Fibroblast of upper back skin (primary cell): ENCODE measurements around the gene NXN.
"Not testable (repeated sequence)": the region's sequence is repeated elsewhere in the genome, so short reads cannot be mapped to it uniquely, and the experiment has no call there.

Source experiments
- DNase-seq: peaks from one replicate; pipeline ENCODE4 v3.0.0-alpha.2; 2013

The NXN gene

DNA sequence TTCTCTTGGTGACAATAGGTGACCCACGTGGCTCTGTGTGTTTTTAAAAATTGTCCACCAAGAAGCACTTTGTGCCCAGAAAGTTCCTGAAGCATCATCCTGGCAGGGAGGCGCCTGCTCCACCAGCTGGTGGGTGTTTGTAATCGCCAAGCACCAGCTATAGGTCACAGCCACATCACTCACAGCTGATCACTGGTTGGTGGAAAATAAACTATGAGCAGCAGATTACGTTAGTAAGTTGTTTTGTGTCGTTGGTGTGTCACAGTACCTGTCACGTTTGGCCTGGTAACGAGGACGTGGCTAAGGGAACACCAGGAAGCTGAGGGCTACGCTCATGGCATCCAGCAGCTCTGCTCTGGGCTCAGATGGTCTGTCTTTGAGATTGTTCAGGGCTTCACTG lies 187.3 kb downstream of the NXN start:
- no peak for DNase-seq

DNA sequence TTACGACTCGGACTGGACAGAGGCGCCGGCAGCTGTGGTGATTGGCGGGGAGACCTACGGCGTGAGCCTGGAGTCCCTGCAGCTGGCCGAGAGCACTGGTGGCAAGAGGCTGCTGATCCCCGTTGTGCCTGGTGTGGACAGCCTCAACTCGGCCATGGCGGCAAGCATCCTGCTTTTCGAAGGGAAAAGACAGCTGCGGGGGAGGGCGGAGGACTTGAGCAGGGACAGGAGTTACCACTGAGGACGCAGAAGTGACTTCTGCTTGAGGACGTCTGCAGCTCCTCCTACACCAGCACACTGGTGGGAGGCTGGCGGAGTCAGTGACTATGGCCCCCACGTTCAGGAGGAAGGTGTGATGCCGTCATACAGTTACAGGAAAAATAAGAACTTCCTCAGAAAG lies 187.7 kb downstream of the NXN start:
- DNase-seq = no peak

DNA sequence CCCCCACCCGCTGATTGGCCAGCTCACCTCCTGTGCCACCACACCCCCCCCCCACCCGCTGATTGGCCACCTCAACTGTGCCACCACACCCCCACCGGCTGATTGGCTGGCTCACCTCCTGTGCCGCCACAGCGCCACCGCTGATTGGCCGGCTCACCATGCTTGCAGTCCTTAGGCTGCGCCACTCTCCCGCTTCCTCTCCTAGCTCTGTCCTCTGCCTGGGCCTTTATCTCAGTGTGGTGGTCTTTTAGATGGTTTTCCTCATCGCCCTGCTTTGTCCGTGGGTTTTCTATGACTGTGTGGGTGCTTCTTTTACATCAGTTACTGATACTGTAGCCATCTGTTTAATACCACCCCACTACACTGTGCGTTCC lies 188.7 kb downstream of the NXN start:
- peak; percentile 20 for DNase-seq

DNA sequence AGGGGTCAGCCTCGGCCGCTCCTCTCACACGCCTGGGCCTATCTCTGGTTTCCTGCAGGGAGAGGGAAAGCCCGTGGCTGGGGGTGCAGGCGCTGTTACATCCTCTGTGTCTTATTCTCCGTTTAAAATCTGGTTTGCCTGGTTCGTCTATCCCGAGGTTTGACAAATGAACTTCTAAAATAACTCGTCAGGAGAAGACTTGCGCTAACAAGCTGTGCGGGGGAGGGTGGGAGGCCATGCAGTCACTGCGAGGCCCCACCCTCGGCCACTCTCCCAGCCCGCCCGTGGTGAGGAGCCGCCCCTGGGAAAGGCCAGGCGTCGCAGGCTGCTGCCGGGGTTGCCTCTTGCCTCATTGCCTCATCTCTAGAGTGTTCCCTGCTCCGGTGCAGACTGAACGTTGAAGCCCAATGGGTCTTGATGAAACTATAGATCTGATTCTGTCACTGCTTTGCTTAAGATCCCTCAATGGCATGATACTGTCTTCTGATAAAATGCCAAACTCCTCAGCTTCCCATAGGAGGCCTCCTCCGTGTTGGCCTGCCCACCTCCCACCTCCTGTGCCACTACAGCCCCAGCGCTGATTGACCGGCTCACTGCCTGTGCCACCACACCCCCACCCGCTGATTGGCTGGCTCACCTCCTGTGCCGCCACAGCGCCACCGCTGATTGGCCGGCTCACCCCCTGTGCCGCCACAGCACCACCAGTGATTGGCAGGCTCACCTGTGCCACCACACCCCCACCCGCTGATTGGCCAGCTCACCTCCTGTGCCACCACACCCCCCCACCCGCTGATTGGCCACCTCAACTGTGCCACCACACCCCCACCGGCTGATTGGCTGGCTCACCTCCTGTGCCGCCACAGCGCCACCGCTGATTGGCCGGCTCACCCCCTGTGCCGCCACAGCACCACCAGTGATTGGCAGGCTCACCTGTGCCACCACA lies 189.4 kb downstream of the NXN start:
- DNase-seq = peak; percentile 59

DNA sequence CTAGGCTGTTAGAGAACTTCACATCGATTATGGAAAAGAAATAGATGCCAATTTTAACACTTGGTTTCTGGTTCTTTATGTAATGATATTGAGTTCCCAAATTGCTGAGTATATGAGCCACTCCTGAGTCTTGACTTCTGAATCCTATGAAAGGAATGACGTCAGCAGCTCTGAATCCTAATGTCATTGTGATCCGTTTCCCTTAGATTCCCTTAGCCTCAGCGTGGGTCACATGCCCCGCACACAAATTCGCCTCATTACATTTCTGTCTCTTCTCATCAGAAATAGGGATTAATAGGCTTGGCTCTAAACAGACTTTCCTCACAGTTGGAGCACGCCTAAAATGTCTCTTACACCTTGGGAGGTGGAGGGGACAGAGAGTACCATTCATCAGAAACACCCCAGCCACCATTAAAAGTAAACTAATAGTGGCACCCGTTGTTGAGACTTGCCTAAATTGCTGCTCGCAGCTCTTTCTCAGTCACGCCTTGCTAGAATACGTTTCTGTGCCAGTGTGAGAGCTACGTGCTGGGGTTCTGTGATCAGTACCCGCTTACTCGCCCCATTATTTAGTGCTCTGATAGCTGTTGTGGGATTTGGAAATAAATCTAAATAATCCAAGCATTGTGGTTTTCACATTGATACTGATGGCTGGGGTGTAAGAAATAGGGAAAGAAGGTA lies 190.3 kb downstream of the NXN start:
- no peak for DNase-seq

DNA sequence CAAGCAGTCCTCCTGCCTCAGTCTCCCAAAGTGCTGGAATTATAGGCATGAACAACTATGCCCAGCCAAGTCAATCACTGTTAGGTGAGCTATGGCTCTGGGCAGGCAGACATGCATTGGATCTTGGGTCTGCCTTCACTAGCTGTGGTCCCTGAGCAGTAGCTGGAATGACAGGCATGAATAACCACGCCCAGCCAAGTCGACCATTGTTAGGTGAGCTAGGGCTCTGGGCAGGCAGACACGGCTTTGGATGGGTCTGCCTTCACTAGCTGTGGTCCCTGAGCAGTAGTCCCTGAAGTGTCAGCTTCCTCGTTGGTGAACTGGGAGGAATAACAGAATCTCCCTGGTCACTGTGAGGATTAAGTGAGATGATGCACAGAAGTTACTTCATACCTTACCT lies 191.0 kb downstream of the NXN start:
- DNase-seq = no peak

DNA sequence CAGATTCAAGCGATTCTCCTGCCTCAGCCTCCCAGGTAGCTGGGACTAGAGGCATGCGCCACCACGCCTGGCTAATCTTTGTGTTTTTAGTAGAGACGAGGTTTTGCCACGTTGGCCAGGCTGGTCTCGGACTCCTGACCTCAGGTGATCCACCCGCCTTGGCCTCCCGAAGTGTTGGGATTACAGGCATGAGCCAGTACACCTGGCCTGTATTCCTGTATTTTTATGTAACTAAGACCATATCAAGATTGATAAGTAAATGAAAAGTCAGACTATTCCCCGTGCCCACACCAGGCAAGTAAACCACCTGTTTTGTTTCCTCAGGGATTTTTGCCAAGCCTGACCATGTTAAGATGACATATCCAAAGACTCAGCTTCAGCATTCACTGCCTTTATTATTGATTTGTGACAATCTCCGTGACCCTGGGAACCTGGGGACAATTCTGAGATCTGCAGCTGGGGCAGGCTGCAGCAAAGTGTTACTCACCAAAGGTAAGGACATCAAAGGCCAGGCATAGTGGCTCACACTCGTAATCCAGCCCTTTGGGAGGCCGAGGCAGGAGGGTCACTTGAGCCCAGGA lies 191.8 kb downstream of the NXN start:
- no peak for DNase-seq

DNA sequence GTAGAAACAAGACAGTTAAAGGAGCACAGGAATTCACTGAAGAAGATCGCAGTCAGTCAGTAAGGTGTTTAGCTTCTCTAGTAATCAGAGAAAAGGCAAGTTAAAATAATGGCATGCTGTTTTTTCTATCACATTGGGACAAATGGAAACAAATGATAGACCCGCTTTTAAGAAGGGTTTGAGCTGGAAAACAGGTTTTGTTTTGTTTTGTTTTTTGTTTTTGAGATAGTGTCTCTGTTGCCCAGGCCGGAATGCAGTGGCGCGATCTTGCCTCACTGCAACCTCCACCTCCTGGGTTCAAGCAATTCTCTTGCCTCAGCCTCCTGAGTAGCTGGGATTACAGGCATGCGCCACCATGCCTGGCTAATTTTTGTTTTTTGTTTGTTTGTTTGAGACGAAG lies 193.7 kb downstream of the NXN start:
- DNase-seq = not testable (repeated sequence)

DNA sequence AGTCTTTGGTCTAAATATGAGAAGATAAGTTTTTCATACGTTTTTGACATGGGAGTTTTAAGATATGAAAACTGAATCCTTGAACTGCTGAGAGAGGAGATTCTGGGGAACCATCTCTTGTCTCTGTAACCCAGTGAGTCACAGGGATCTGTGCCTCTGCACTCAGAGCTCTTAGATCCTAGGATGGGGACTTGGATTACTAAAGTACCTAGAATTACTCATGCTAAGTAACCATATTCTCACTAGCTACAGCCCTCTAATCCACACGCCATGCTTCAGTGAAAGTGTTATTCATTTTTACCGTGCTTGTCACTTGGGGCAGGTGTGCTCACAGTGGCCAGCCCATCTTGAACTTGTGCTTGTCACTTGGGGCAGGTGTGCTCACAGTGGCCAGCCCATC lies 195.4 kb downstream of the NXN start:
- DNase-seq = no peak

DNA sequence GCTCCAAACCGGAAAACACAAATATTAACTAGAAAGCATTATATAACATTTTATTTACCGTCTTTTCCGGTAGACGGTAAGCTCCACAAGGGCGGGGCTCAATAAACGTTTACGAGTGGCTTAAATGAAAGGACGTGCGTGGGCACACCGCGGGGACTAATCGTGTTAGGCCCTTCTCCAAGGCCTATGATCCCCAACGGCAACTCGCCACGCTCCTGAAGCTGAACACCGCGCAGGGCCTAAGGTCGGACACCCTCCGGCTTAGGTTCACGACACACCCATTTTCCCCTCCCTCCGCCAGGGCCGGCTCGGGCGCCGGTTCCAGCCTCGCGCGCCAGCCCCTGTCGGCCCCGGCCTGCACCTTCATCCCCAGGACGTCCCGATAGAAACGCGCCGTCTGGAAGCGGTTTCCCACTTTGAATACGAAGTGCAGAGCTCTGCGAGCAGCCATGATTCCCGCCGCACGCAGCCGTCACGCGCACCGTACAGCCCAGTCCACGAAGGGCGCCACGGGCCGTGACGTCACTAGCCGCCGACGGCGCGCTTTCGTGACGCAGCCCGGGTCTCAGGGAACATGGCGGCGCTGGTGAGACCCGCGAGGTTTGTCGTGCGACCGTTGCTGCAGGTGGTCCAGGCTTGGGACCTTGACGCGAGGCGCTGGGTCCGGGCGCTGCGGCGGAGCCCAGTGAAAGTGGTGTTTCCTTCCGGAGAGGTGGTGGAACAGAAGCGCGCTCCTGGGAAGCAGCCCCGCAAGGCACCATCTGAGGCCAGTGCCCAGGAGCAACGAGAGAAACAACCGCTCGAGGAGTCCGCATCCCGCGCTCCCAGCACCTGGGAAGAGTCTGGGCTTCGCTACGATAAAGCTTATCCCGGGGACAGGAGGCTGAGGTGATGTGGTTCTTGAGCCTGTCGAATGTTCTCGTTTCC lies 197.5 kb downstream of the NXN start, which contains the start of the genes GLOD4 and MRM3:
TSS of gene GLOD4 (minus strand) at position 476 of the 927 bp plus-strand sequence. CDS start at position 451, 25 bp downstream.
TSS of gene MRM3 (plus strand) at position 549 of the 927 bp plus-strand sequence. CDS start at position 575, 26 bp downstream.
- peak; percentile 82 for DNase-seq

DNA sequence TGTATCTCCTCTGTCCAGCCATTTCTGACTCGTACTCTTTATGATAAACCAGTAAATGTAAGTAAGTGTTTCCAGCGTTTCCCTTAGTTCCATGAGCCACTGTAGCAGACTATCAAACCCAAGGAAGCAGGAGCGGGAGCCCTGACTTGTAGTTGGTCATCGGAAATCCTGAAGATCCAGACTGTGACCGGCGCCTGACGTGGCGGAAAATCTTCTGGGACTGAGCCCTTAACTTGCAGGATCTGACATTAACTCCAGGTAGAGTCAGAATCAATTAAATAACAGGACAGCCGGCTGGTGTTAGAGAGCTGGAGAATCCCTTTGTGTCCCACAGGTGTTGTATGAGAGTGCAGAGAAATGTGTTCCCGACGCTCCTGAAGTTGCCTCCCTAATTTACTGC lies 201.5 kb downstream of the NXN start:
- DNase-seq = no peak

DNA sequence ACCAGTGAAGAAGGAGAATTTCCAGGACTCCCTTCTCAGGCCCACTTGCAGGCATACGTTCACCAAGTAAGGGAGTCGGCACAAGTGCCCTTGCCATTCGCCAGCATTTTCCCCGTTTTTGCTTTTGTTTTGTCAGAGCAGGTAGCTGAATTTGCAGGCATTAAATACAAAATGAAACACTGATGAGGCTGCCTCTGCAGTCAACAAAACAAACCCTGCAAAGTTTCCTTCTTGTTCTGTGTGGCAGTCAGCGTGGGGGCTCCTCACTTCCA lies 205.3 kb downstream of the NXN start:
- no peak for DNase-seq

DNA sequence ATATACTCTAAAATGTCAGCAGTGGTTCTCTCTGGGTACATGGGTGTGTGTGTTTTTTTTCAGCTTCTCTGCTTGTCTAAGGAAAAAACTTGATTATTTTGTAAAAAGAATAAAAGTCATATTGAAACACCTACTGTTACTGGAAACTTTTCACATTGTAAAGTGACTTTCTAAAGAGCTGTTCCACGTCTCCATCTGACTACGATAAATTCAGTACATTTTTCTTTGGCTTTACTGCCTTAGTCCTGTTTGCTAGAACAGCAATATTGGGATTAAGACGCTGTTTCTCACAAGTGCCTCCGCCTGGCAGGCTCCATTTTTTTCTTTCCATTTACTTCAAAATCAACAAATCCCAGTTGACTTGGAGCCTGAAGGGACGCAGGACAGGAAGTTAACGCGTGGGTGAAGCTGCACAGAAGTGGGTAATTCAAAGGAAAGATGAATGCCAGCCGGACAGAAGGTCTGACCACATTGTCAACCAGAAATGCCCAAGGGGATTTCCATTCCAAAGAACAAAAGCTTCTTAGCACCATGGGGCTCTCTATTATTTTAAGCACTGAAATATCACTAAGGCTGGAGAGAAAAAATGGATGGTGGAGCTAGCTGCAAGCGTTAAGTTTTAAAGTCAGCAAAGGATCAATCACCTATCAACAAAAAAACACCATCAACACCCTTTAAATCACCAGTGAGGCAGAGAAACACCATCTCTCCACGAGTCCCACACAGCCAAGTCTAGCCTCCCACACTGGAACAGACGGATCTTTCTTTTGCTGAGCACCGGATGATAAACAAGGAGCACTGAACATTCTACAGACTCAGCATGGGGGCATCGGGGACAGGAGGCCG lies 205.9 kb downstream of the NXN start:
- DNase-seq = no peak

DNA sequence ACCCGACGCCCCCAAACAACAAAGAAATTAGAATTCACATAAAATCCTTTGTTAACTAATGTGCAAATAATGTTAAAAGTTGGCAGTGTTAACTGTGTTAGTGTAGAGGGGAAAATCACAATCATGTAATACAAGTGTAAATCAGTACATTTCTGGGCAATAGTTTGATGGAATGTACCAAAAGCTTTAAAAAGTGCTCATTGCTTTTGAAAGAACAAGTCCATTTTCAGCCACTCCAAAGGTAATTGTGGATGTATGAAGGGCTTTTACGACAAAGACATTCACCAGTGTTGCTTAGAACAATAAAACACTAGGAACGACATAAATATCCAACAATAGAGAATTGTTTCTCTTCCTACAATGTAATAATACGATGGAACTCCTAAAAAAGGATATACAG lies 206.6 kb downstream of the NXN start:
- no peak for DNase-seq

DNA sequence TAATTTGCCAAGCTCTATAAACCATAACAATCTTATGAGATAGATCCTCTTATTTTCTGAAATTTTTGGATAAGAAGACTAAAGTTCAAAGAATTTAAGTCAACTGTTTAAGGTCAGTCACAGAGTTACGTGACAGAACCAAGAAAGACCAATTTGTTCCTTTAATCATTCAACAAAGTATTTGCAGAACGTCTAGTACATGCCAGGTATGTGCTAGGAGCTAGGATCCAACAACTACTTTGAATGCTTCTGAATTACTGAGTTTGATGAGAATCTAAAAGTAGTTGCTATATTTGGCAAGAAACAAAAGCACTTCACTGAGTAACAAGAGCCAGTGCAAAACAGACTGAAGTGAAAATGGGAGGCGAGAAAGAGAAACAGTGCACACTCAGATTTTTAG lies 212.5 kb downstream of the NXN start:
- no peak for DNase-seq

DNA sequence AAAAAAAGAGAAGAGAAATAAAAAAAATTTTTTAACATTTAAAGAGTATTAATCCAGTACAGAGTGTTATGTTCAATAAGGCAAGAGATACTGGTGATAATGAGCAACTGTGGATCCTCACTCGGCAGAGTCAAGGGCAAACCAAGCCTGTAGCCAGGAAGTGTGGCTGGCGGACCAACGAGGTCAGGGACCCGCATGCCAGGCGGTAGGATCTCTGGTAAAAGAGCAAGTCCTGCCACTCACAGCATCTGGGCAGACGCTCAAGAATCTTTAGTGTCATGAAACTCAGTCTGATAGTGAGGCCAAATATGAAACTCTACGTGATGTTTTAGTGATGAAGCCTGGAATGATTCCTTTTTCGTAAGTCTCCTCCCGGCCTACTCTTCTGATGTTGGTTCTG lies 219.2 kb downstream of the NXN start:
- no peak for DNase-seq

DNA sequence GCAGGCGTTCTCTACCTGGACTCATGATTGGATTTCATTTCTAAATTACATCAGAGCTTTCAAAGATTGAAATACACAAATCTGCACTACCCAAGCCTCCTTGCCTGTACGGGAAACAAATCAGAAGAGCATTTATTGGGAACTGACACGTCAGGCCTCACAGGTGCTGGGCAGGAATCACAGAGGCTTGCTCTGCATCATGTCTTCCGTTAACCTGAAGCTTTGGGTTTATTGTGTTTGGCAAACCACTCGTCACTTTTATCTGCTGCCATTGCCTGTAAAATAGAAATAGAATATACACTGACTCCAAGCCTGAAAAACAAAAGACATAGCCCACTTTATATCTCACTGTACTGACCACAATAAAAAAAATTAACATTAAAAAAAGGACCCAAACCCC lies 219.6 kb downstream of the NXN start:
- no peak for DNase-seq

DNA sequence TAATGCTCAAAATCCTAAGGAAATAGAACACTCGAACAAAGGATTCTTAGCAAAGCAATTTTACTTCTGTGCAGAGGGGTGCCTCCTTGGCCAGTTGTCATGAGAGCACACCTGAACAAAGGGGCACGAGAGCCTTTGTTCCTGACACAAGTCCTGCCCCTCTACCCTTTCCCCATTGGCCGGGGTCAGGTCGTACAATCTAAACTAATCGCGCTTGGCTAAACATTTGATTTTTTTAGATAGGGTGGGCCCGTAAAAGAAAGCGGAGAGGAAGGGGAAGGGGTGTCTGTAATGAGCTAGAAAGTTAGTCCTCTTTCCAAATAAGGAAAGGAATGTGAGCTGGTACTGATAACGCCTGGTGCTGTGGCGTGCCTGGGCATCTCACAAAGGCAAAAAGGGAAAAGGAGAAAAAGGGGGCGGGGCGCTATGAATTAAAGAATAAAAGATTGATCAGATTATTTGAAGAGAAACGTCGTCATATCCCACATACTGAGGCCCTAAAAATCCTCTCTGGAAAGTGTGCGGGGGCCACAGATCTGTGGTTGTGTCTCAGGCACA lies 223.5 kb downstream of the NXN start:
- not testable (repeated sequence) for DNase-seq

DNA sequence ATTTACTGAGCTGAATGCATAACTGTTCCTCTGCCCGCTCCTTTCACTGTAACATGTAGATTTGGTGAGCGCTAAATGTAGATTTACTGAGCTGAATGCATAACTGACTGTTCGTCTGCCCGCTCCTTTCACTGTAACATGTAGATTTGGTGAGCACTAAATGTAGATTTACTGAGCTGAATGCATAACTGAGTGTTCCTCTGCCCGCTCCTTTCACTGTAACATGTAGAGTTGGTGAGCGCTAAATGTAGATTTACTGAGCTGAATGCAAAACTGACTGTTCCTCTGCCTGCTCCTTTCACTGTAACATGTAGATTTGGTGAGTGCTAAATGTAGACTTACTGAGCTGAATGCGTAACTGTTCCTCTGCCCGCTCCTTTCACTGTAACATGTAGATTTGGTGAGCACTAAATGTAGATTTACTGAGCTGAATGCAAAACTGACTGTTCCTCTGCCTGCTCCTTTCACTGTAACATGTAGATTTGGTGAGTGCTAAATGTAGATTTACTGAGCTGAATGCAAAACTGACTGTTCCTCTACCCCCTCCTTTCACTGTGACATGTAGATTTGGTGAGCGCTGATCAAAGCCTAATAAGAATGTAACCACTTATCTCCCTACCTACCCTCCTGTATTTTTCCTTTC lies 224.1 kb downstream of the NXN start:
- DNase-seq = not testable (repeated sequence)

DNA sequence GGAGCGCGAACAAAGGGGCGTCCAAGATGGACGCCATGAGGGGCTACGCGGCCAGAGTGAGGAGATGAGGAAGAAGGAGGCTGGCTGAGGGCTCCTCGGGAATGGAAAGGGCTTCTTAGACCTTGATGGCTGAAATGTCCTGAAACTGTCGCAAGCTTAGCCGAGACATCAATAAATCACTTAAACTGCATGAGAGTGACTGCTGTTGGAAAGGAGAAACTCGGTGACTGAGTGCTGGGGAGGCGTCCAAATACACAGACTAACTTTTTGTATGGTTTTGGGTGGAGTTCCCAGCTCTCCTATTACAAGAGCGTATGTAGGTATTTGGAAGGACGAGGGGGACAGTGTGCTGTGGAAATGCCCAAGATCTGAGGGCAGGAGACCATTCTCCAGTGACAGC lies 226.2 kb downstream of the NXN start:
- DNase-seq = no peak

DNA sequence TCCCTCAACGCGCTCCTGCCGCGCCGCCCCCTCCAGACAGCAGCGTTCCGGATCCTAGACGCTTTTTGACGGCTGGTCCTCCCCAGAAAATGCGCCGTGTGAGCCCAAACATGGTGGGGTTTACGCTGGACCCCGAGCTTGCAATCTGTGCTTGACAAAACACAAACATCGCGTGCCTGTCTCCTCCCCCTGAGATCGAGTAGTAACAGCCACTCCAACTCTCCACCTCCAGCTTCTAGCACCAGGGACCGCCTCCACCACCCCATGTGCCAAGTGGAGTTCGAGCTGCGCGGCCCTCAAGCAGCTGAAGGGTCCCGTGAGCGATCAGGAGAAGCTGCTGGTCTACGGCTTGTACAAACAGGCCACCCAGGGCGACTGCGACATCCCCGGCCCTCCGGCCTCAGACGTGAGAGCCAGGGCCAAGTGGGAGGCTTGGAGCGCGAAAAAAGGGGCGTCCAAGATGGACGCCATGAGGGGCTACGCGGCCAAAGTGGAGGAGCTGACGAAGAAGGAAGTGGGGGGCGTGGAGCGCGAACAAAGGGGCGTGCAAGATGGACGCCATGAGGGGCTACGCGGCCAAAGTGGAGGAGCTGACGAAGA lies 226.9 kb downstream of the NXN start:
- DNase-seq = peak; percentile 58
